Activated B cell treated with CpG ODN at 0.5 μM for 24 hours (primary cell): Measurements from ENCODE around the gene HLA-DMB. TPM values are rescaled to one million over a fixed set of nuclear protein-coding genes. Genes with fewer than 3 reads are reported as not detected.

Source experiments
- ATAC-seq: fragments of 200-7000 bp; cut with Tn5 transposase; one replicate; pipeline ENCODE4 v1.10.0; 2021; ENCODE audit warnings: low read depth, mild to moderate bottlenecking, moderate library complexity
- CTCF ChIA-PET: fragments of 350-600 bp; sonication (Branson Sonifier 250); formaldehyde crosslinking; loops from one replicate; lab custom pipeline; 2021; ENCODE audit warnings: antibody characterized with exemption; lab: Charles Lee
- POLR2A ChIA-PET: fragments of 350-600 bp; sonication (Branson Sonifier 250); formaldehyde crosslinking; loops from one replicate; lab custom pipeline; 2021; ENCODE audit warnings: antibody characterized with exemption; lab: Charles Lee
- DNase-seq: peaks from one replicate; pipeline ENCODE4 v3.0.0; 2022
- H3K27ac Mint-ChIP-seq: one replicate; pipeline ENCODE4 v1.8.0; 2020; ENCODE audit warnings: mixed read lengths
- H3K27me3 Mint-ChIP-seq: one replicate; pipeline ENCODE4 v1.8.0; 2021; ENCODE audit warnings: mixed read lengths
- H3K36me3 Mint-ChIP-seq: one replicate; pipeline ENCODE4 v1.8.0; 2021; ENCODE audit warnings: low read depth, mixed read lengths
- H3K4me1 Mint-ChIP-seq: one replicate; pipeline ENCODE4 v1.8.0; 2021; ENCODE audit warnings: mixed read lengths
- H3K4me3 Mint-ChIP-seq: one replicate; pipeline ENCODE4 v1.8.0; 2020; ENCODE audit warnings: mild to moderate bottlenecking, mixed read lengths
- H3K9me3 Mint-ChIP-seq: one replicate; pipeline ENCODE4 v1.8.0; 2020; ENCODE audit warnings: mixed read lengths
- intact Hi-C: fragments of 100-400 bp; cut with micrococcal nuclease; formaldehyde crosslinking; loops from one replicate; pipeline ENCODE4 v1.15.1; 2024
- total RNA-seq: library from RNA; stranded (reverse); gene quantifications from 2 replicates; pipeline ENCODE4 v1.2.3, GENCODE V29; 2022
- TF ChIP-seq, protein P1 (sequence below): fragments of 200-600 bp; IDR thresholded peaks from one replicate; pipeline ENCODE4 v1.8.0; 2022; ENCODE audit warnings: antibody characterized with exemption, mild to moderate bottlenecking

HLA-DMB gene
- total RNA-seq, 1 donor from 2014 or later = 365 TPM

DNA sequence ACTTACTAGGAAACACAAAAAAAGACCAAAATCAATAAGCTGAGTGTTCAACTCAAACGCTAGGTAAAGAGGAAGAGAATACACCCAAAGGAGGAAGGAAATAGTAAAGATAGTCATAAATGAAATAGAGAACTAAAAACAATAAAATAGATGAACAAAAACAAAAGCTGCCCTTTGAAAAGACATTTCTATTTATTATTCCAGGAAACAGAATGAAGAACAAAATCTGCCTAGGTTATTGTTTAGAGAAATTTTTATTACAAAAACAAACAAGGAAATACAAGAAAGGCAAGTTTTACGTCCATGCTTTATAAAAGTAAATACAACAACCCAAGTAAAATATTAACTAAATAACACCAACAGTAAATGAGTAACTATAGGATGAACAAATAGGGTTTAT, 20.1 kb downstream of the HLA-DMB start:
- intact Hi-C loops = no loop called here
- DNase-seq (no peak), ATAC-seq (peak; percentile 40)
- Mint-ChIP-seq H3K9me3 (no peaks in the 10 kb centered on the region), H3K27ac (peak overlapping the region; percentile 81), H3K4me1 (peaks cover 73% of the 10 kb centered on the region), H3K36me3 (no peaks in the 10 kb centered on the region), H3K4me3 (peak overlapping the region; percentile 67), H3K27me3 (no peaks in the 10 kb centered on the region)
- POLR2A ChIA-PET = interaction anchor here (1.2 to 6.1 kb wide), 8 partner anchors 10 to 51 kb away, joined by 3 to 37 read pairs (median 17); partner anchors contain the start of genes BRD2, HLA-DMA and HLA-DMB
- TF ChIP-seq, protein P1, sequence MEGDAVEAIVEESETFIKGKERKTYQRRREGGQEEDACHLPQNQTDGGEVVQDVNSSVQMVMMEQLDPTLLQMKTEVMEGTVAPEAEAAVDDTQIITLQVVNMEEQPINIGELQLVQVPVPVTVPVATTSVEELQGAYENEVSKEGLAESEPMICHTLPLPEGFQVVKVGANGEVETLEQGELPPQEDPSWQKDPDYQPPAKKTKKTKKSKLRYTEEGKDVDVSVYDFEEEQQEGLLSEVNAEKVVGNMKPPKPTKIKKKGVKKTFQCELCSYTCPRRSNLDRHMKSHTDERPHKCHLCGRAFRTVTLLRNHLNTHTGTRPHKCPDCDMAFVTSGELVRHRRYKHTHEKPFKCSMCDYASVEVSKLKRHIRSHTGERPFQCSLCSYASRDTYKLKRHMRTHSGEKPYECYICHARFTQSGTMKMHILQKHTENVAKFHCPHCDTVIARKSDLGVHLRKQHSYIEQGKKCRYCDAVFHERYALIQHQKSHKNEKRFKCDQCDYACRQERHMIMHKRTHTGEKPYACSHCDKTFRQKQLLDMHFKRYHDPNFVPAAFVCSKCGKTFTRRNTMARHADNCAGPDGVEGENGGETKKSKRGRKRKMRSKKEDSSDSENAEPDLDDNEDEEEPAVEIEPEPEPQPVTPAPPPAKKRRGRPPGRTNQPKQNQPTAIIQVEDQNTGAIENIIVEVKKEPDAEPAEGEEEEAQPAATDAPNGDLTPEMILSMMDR = no peak
- CTCF ChIA-PET = interaction anchor here (0.9 to 4.1 kb wide), 4 partner anchors 13 to 79 kb away, joined by 3 to 27 read pairs (median 3); partner anchors contain the start of gene HLA-DMA

DNA sequence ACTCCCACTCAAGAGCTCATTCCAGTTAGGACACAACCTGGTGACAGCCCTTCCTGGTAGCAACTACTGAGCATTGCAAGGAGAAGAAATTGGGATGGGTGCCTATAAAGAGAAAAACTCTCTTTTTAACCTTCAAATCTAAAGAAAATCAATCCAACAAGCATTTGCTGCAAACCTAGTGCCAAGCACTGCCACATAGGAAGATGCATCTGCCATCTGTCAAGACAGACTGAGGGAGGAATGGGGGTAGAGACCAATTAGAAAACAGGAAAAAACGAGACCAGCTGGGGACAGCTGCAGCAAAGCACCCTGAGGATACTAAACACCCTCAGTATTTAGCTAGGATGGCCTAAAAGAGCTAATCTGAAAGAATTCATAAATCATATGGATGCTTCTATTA, 27.9 kb downstream of the HLA-DMB start:
- Mint-ChIP-seq H3K36me3 (no peaks in the 10 kb centered on the region), H3K4me1 (peaks cover 25% of the 10 kb centered on the region), H3K27me3 (no peaks in the 10 kb centered on the region), H3K27ac (no peak overlapping the region), H3K4me3 (no peak overlapping the region), H3K9me3 (no peaks in the 10 kb centered on the region)
- DNase-seq = no peak
- intact Hi-C loops = no loop called here
- CTCF ChIA-PET = interaction anchor here (0.8 to 2.1 kb wide), 5 partner anchors 9 to 72 kb away, joined by 3 to 9 read pairs (median 3); partner anchors contain the start of gene HLA-DMA
- TF ChIP-seq, protein P1 = no peak
- POLR2A ChIA-PET = interaction anchor here (0.6 to 2.1 kb wide), 6 partner anchors 9 to 358 kb away, joined by 3 to 8 read pairs (median 4); partner anchors contain the start of gene VPS52
- ATAC-seq = no peak

DNA sequence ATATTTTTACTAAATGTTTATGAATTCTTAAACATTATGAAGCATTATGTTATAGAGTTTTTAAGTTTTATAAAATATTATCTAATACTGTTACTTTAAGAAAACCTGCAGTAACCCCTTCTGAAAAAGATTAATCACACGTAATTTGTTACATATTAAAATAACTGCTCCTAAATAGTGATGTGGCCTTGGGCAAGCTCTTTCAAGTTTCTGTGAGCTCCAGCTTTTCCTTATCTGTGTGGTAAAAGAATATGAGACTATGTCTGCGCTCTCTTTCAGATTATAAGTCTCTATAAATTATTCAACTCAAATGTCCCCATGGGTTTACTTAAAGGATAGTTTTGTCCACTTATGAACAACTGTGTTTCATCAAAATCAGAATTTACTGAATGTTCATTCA, 31.9 kb downstream of the HLA-DMB start:
- Mint-ChIP-seq H3K4me3 (no peak overlapping the region), H3K9me3 (no peaks in the 10 kb centered on the region), H3K27me3 (no peaks in the 10 kb centered on the region), H3K4me1 (peaks cover 13% of the 10 kb centered on the region), H3K36me3 (no peaks in the 10 kb centered on the region), H3K27ac (no peak overlapping the region)
- CTCF ChIA-PET = interaction anchor here (0.9 kb wide), 1 partner anchor 44 kb away, joined by 3 read pairs; the partner anchor contains the start of gene HLA-DMA
- intact Hi-C loops = no loop called here
- POLR2A ChIA-PET = no interaction called here
- TF ChIP-seq, protein P1 = no peak
- ATAC-seq (no peak), DNase-seq (no peak)

DNA sequence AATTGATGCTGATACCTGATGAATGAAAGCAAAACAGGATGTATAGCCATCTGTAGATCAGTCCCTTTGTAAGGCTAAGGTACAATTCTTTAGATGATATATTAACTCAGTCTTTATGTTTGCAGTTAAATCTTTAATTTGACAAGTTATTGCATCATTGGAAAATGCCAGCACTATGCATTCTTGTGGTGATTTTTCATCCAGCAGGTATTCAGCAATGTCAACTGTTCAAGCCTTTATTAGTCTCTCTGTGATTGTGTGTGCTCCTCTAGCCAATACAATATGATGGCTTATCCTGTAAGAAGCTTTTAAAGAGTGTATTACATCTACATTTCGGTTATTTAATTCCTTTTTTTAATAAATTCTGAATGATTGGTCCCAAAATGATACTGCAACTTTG, 34.3 kb downstream of the HLA-DMB start:
- H3K27me3 Mint-ChIP-seq = no peaks in the 10 kb centered on the region

DNA sequence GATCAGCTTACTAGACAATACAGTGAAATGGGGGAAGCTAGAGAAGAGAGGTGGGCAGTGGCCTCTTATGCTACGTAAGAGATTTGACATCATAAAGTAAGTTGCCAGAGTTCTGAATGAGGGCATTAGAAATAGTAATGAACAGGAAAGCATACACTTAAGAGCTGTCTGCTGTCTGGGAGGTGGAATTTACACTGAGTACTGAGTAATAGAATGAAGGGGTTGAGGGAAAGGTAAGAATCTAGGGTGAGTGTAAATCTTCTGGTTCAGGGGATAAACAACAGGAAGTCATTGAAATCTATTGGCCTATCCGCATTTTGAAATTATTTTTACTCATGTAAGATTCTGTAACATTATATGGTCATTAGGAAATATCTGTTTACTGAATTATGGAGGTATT, 35.8 kb downstream of the HLA-DMB start:
- Mint-ChIP-seq H3K4me1 (peaks cover 23% of the 10 kb centered on the region), H3K9me3 (no peaks in the 10 kb centered on the region), H3K27me3 (no peaks in the 10 kb centered on the region), H3K4me3 (no peak overlapping the region), H3K27ac (no peak overlapping the region), H3K36me3 (peaks cover 13% of the 10 kb centered on the region)
- DNase-seq = no peak
- ChIA-PET POLR2A (interaction anchor here (0.6 to 3.7 kb wide), 6 partner anchors 10 to 67 kb away, joined by 3 to 34 read pairs (median 6); partner anchors contain the start of gene HLA-DMA), CTCF (interaction anchor here (0.8 to 2.4 kb wide), 9 partner anchors 8 to 80 kb away, joined by 3 to 9 read pairs (median 4); partner anchors contain the start of gene HLA-DMA)
- ATAC-seq = no peak
- TF ChIP-seq, protein P1 = no peak
- intact Hi-C loops = no loop called here

More for the DNA sequence above, 34.3 kb downstream of the HLA-DMB start:
- Mint-ChIP-seq H3K9me3 (no peaks in the 10 kb centered on the region), H3K4me1 (peaks cover 21% of the 10 kb centered on the region), H3K27ac (no peak overlapping the region), H3K36me3 (peaks cover 3% of the 10 kb centered on the region), H3K4me3 (no peak overlapping the region)
- TF ChIP-seq, protein P1 = no peak
- ATAC-seq (no peak), DNase-seq (no peak)
- ChIA-PET POLR2A (interaction anchor here (0.6 to 2.9 kb wide), 3 partner anchors 34 to 81 kb away, joined by 3 to 17 read pairs (median 4); no protein-coding TSS in a partner anchor), CTCF (no interaction called here)
- intact Hi-C loops = no loop called here
